Gastroesophageal sphincter (tissue), 2 donors: ENCODE data around the gene KLHL22.

Experiments used
- EP300 ChIP-seq: sonication (generic); formaldehyde crosslinking; IDR thresholded peaks from one replicate; pipeline ENCODE4 v1.6.1; 2017; ENCODE audit warnings: antibody characterized with exemption, mild to moderate bottlenecking
- POLR2A ChIP-seq, 2 donors: fragments of 450-650 bp; IDR thresholded peaks; one replicate each; pipeline ENCODE4 v1.6.1; 2017; ENCODE audit warnings: antibody characterized with exemption in 2 of 2, mild to moderate bottlenecking in 2 of 2, moderate library complexity in 1 of 2

DNA sequence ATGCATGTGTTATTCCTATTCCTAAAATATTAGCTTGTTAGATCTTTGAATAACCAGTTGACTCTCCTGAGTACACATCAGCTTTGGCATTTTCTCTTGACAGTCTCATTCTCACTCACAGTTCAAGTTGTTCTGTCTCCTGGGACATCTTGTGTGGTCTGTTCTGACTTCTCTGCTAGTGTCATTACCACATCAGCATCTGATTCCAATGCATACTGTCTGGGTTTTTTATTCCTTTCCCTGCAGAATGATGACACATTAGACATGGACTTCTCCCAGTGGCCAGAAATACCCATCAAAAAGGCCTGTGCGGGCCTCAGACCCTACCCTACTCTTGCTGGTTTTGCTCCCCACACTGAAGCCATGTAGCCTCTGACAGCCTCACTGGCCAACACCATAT lies 99.0 kb downstream of the KLHL22 start:
- no peak for TF ChIP-seq POLR2A (IDR thresholded peaks at IDR 0.05)
- no peak for TF ChIP-seq EP300
